K562 (cell line): Measurements from ENCODE around the gene SLC25A17. TPM values are rescaled to one million over a fixed set of nuclear protein-coding genes. Genes with fewer than 3 reads are reported as not detected.
A peak's percentile ranks its signal among the peaks of the same experiment; 100 is the strongest.

Source experiments
- DMBX1 ChIP-seq: fragments of 250-450 bp; sonication (Bioruptor Pico); IDR thresholded peaks from 2 replicates; pipeline ENCODE4 v1.8.0; 2022; ENCODE audit warnings: inconsistent platforms, mild to moderate bottlenecking, moderate library complexity, borderline replicate concordance
- HEY1 ChIP-seq: fragments of 250-450 bp; sonication (Bioruptor Pico); IDR thresholded peaks from 2 replicates; pipeline ENCODE4 v1.5.0; 2020; ENCODE audit warnings: mild to moderate bottlenecking, moderate library complexity, borderline replicate concordance
- ILK ChIP-seq: fragments of 450-650 bp; IDR thresholded peaks from 2 replicates; pipeline ENCODE4 v1.6.1; 2016; ENCODE audit warnings: missing genetic modification characterization, low read depth, mild to moderate bottlenecking, missing compliant biosample characterization, moderate library complexity, borderline replicate concordance
- MEF2D ChIP-seq: conservative IDR thresholded peaks from 2 replicates; pipeline ENCODE4 v1.6.1; 2016; ENCODE audit warnings: low read depth, missing genetic modification characterization, missing compliant biosample characterization
- NFATC3 ChIP-seq: fragments of 450-650 bp; IDR thresholded peaks from 2 replicates; pipeline ENCODE4 v1.6.1; 2017; ENCODE audit warnings: mild to moderate bottlenecking
- RAD51 ChIP-seq: fragments of 450-650 bp; IDR thresholded peaks from 2 replicates; pipeline ENCODE4 v1.7.1; 2016; ENCODE audit warnings: low read depth, mild to moderate bottlenecking, borderline replicate concordance
- SIN3A ChIP-seq, 2 experiments: fragments of 150-350 bp in 1 of 2; IDR thresholded peaks; 2 replicates each; pipeline ENCODE4 v1.6.1; 2011 to 2016; ENCODE audit warnings: borderline replicate concordance in 2 of 2, low read depth in 2 of 2, low read length in 2 of 2, mild to moderate bottlenecking in 2 of 2, moderate library complexity in 2 of 2; ENCODE audit not compliant: control insufficient read depth in 1 of 2
- ZBTB17 ChIP-seq: fragments of 450-650 bp; formaldehyde crosslinking; IDR thresholded peaks from 2 replicates; pipeline ENCODE4 v1.4.0; 2020; ENCODE audit warnings: mild to moderate bottlenecking
- ZFP36 ChIP-seq: fragments of 150-350 bp; IDR thresholded peaks from 2 replicates; pipeline ENCODE4 v1.6.1; 2018; ENCODE audit warnings: low read length, low read depth; ENCODE audit not compliant: partially characterized antibody
- ZFX ChIP-seq: sonication (generic); formaldehyde crosslinking; IDR thresholded peaks from 2 replicates; pipeline ENCODE4 v1.8.0; 2022; ENCODE audit warnings: mild to moderate bottlenecking, missing genetic modification reagents, moderate library complexity
- ZNF668 ChIP-seq: fragments of 250-450 bp; sonication (Bioruptor Pico); IDR thresholded peaks from 2 replicates; pipeline ENCODE4 v1.8.0; 2022; ENCODE audit warnings: mild to moderate bottlenecking, inconsistent platforms
- polyA plus RNA-seq, 8 experiments: library from polyadenylated mRNA; depleted of rRNA in 4 of 8; stranded (reverse) in 5 of 8; unstranded in 3 of 8; fragments of >200 nt; fragmentation: Nextera tagmentation in 2 of 8; fragmentation: Illumina TruSeq in 1 of 8; extraction: Ambion mirVana in 2 of 8; extraction: Trizol in 1 of 8; gene quantifications; 2 replicates each; pipeline versions ENCODE4 v1.2.1 to v1.2.3, GENCODE V29; 2011 to 2014; ENCODE audit warnings: inconsistent platforms in 1 of 8, missing spikeins in 1 of 8
- total RNA-seq, 7 experiments: library from RNA; depleted of rRNA in 6 of 7; stranded (reverse); fragments of >200 nt in 6 of 7; fragmentation: Illumina TruSeq in 2 of 7; extraction: Trizol in 2 of 7; gene quantifications; 2 replicates each; pipeline versions ENCODE4 v1.2.1 to v1.2.3, GENCODE V29; 2011 to 2021; ENCODE audit warnings: low replicate concordance in 1 of 7
- TF ChIP-seq, protein P1 (sequence below), 2 experiments: fragments of 450-650 bp in 1 of 2; IDR thresholded peaks; 2 replicates each; pipeline ENCODE4 v1.6.1; 2011 to 2017; ENCODE audit warnings: low read depth in 2 of 2, antibody characterized with exemption in 1 of 2, borderline replicate concordance in 1 of 2, low read length in 1 of 2, mild to moderate bottlenecking in 1 of 2, mixed read lengths in 1 of 2; ENCODE audit not compliant: control insufficient read depth in 1 of 2
- TF ChIP-seq, protein P2 (sequence below): sonication (generic); formaldehyde crosslinking; IDR thresholded peaks from 2 replicates; pipeline ENCODE4 v1.9.0; 2022; ENCODE audit warnings: mild to moderate bottlenecking, missing genetic modification reagents
- TF ChIP-seq, protein P3 (sequence below): fragments of 250-450 bp; sonication (Bioruptor Pico); IDR thresholded peaks from 2 replicates; pipeline ENCODE4 v1.9.0; 2021; ENCODE audit warnings: mild to moderate bottlenecking, inconsistent platforms
- TF ChIP-seq, protein P4 (sequence below): fragments of 250-450 bp; sonication (Bioruptor Pico); IDR thresholded peaks from 2 replicates; pipeline ENCODE4 v1.8.0; 2022; ENCODE audit warnings: moderate library complexity, mild to moderate bottlenecking, inconsistent platforms
- TF ChIP-seq, protein P5 (sequence below): IDR thresholded peaks from 2 replicates; pipeline ENCODE4 v1.6.1; 2016; ENCODE audit warnings: missing genetic modification characterization, missing compliant biosample characterization
- TF ChIP-seq, protein P6 (sequence below): sonication (generic); formaldehyde crosslinking; IDR thresholded peaks from 2 replicates; pipeline ENCODE4 v1.8.0; 2022; ENCODE audit warnings: missing genetic modification reagents, mild to moderate bottlenecking, moderate library complexity, borderline replicate concordance

The SLC25A17 gene
- total and polyA plus RNA-seq, 9 of the 15 experiments (the other 6 are each of a cell fraction or from before 2014, with no cell fraction given), result 32.6 to 136 (median 56.2) TPM

DNA sequence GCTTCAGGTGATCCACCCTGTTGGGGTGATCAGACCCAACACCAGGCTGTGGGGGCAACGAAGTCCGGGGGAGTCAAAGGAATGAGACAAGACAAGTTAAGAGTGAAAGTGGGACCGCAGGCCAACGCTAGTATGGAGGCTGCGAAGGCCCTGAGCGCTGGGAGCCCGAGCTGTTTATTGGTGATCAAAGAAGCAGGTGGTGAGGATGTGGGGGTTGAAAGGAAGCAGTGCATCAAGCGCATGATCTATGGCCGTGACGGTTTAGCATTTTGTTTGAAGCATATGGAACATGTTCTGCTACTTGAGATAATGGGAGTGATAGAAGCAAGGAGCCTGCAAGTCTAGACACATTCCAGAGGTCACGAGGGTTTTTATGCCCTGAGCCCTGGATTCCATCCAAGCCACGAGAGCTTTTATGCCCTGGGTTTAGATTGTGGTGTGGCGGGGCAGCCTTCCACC is 90.4 kb downstream of the SLC25A17 start (continued):
- TF ChIP-seq, protein P1, sequence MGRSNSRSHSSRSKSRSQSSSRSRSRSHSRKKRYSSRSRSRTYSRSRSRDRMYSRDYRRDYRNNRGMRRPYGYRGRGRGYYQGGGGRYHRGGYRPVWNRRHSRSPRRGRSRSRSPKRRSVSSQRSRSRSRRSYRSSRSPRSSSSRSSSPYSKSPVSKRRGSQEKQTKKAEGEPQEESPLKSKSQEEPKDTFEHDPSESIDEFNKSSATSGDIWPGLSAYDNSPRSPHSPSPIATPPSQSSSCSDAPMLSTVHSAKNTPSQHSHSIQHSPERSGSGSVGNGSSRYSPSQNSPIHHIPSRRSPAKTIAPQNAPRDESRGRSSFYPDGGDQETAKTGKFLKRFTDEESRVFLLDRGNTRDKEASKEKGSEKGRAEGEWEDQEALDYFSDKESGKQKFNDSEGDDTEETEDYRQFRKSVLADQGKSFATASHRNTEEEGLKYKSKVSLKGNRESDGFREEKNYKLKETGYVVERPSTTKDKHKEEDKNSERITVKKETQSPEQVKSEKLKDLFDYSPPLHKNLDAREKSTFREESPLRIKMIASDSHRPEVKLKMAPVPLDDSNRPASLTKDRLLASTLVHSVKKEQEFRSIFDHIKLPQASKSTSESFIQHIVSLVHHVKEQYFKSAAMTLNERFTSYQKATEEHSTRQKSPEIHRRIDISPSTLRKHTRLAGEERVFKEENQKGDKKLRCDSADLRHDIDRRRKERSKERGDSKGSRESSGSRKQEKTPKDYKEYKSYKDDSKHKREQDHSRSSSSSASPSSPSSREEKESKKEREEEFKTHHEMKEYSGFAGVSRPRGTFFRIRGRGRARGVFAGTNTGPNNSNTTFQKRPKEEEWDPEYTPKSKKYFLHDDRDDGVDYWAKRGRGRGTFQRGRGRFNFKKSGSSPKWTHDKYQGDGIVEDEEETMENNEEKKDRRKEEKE (IDR thresholded peaks at IDR 0.05; ENCODE audit: borderline replicate concordance in 1 of 2, control insufficient read depth in 1 of 2, low read depth in 2 of 2, low read length in 1 of 2), result no peak
- no peak for TF ChIP-seq ZNF668 (CRISPR knock-in tag)
- TF ChIP-seq, protein P2, sequence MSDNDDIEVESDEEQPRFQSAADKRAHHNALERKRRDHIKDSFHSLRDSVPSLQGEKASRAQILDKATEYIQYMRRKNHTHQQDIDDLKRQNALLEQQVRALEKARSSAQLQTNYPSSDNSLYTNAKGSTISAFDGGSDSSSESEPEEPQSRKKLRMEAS (CRISPR knock-in tag), result peak; percentile 39; the same call in 1 of the 2 replicates
- TF ChIP-seq ZFX (CRISPR knock-in tag), result peak; percentile 58
- TF ChIP-seq, protein P3, sequence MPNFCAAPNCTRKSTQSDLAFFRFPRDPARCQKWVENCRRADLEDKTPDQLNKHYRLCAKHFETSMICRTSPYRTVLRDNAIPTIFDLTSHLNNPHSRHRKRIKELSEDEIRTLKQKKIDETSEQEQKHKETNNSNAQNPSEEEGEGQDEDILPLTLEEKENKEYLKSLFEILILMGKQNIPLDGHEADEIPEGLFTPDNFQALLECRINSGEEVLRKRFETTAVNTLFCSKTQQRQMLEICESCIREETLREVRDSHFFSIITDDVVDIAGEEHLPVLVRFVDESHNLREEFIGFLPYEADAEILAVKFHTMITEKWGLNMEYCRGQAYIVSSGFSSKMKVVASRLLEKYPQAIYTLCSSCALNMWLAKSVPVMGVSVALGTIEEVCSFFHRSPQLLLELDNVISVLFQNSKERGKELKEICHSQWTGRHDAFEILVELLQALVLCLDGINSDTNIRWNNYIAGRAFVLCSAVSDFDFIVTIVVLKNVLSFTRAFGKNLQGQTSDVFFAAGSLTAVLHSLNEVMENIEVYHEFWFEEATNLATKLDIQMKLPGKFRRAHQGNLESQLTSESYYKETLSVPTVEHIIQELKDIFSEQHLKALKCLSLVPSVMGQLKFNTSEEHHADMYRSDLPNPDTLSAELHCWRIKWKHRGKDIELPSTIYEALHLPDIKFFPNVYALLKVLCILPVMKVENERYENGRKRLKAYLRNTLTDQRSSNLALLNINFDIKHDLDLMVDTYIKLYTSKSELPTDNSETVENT, result no peak
- no peak for TF ChIP-seq SIN3A (IDR thresholded peaks at IDR 0.05; ENCODE audit: borderline replicate concordance in 2 of 2, control insufficient read depth in 1 of 2, low read depth in 2 of 2, low read length in 2 of 2)
- no peak for TF ChIP-seq RAD51
- no peak for TF ChIP-seq NFATC3
- no peak for TF ChIP-seq ILK (tag)
- TF ChIP-seq, protein P4, sequence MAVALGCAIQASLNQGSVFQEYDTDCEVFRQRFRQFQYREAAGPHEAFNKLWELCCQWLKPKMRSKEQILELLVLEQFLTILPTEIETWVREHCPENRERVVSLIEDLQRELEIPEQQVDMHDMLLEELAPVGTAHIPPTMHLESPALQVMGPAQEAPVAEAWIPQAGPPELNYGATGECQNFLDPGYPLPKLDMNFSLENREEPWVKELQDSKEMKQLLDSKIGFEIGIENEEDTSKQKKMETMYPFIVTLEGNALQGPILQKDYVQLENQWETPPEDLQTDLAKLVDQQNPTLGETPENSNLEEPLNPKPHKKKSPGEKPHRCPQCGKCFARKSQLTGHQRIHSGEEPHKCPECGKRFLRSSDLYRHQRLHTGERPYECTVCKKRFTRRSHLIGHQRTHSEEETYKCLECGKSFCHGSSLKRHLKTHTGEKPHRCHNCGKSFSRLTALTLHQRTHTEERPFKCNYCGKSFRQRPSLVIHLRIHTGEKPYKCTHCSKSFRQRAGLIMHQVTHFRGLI (CRISPR knock-in tag), result no peak
- TF ChIP-seq, protein P5, sequence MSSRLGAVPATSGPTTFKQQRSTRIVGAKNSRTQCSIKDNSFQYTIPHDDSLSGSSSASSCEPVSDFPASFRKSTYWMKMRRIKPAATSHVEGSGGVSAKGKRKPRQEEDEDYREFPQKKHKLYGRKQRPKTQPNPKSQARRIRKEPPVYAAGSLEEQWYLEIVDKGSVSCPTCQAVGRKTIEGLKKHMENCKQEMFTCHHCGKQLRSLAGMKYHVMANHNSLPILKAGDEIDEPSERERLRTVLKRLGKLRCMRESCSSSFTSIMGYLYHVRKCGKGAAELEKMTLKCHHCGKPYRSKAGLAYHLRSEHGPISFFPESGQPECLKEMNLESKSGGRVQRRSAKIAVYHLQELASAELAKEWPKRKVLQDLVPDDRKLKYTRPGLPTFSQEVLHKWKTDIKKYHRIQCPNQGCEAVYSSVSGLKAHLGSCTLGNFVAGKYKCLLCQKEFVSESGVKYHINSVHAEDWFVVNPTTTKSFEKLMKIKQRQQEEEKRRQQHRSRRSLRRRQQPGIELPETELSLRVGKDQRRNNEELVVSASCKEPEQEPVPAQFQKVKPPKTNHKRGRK (tag), result no peak
- no peak for TF ChIP-seq DMBX1 (CRISPR knock-in tag)
- no peak for TF ChIP-seq HEY1 (CRISPR knock-in tag)
- TF ChIP-seq, protein P6, sequence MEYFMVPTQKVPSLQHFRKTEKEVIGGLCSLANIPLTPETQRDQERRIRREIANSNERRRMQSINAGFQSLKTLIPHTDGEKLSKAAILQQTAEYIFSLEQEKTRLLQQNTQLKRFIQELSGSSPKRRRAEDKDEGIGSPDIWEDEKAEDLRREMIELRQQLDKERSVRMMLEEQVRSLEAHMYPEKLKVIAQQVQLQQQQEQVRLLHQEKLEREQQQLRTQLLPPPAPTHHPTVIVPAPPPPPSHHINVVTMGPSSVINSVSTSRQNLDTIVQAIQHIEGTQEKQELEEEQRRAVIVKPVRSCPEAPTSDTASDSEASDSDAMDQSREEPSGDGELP (CRISPR knock-in tag), result peak; percentile 49; the same call in 1 of the 2 replicates
- TF ChIP-seq ZFP36, result no peak
- TF ChIP-seq ZBTB17 (CRISPR knock-in tag), result no peak
- 0 out of 2 replicates have a peak, but pooled peaks have one; percentile 14 for TF ChIP-seq MEF2D
